K562 (cell line): ENCODE results near the gene KRTAP5-5. TPM values are rescaled to one million over a fixed set of nuclear protein-coding genes. Genes with fewer than 3 reads are reported as not detected.

Source experiments
- ATAC-seq: fragments of 200-7000 bp; cut with Tn5 transposase; 3 replicates; pipeline ENCODE4 v1.9.1; 2020; ENCODE audit warnings: moderate library complexity
- BruUV-seq: library from RNA; stranded (reverse); fragments of 400-500 nt; replicated peaks from 2 replicates; lab custom pipeline; 2021; lab: Mats Ljungman, UMichigan
- CTCF ChIA-PET: fragments of 300-600 bp; formaldehyde crosslinking; extraction: SDS; loops from one replicate; lab custom pipeline; 2021; ENCODE audit warnings: low intra/inter-chr PET ratio; lab: Yijun Ruan, JAX
- POLR2A ChIA-PET: fragments of 300-600, 350-650 bp; sonication (Branson Sonifier 250); formaldehyde crosslinking; extraction: SDS; loops from one replicate; lab custom pipeline; 2021; ENCODE audit warnings: antibody characterized with exemption, inconsistent platforms; lab: Yijun Ruan, JAX
- DNase-seq, 4 experiments: peaks; one replicate each; pipeline versions ENCODE4 v3.0.0 to v3.0.0-alpha.2; 2011 to 2018; ENCODE audit warnings: low spot score in 3 of 4, mixed read lengths in 3 of 4; ENCODE audit errors: extremely low read depth in 1 of 4
- FAIRE-seq: peaks from 2 replicates; lab custom pipeline; 2011; peaks lifted over from hg19 to GRCh38; lab: Jason Lieb, UNC
- H2AFZ ChIP-seq: 2 replicates; pipeline ENCODE4 v1.6.0; 2011; ENCODE audit warnings: low read depth, low read length, control low read depth, inconsistent platforms
- H3K27ac ChIP-seq: fragments of 200-600 bp; 3 replicates; pipeline ENCODE4 v1.8.0; 2011; ENCODE audit warnings: low read depth, mild to moderate bottlenecking, control low read depth, inconsistent platforms, low read length, moderate library complexity, mixed read lengths; ENCODE audit errors: extremely low read depth
- H3K27me3 ChIP-seq, 2 experiments: fragments of 300-600 bp in 1 of 2; 2 replicates in 1 of 2; 3 replicates in 1 of 2; pipeline versions ENCODE4 v1.6.0 to v1.8.0; 2011; ENCODE audit warnings: inconsistent platforms in 2 of 2, low read length in 2 of 2, mild to moderate bottlenecking in 1 of 2, mixed read lengths in 1 of 2, moderate library complexity in 1 of 2; ENCODE audit not compliant: control insufficient read depth in 2 of 2, insufficient read depth in 2 of 2
- H3K36me3 ChIP-seq: fragments of 300-600 bp; 3 replicates; pipeline ENCODE4 v1.8.0; 2011; ENCODE audit warnings: mild to moderate bottlenecking, low read length, inconsistent platforms; ENCODE audit not compliant: control insufficient read depth, insufficient read depth
- H3K4me1 ChIP-seq, 2 experiments: fragments of 200-600 bp in 1 of 2; replicated peaks in 1 of 2; 2 replicates in 1 of 2; 3 replicates in 1 of 2; pipeline versions ENCODE4 v1.5.1 to v1.8.0; 2011; ENCODE audit warnings: inconsistent platforms in 2 of 2, low read length in 2 of 2, mild to moderate bottlenecking in 1 of 2, mixed read lengths in 1 of 2, moderate library complexity in 1 of 2; ENCODE audit not compliant: control insufficient read depth in 2 of 2, insufficient read depth in 2 of 2
- H3K4me2 ChIP-seq: 2 replicates; pipeline ENCODE4 v1.6.1; 2011; ENCODE audit warnings: low read length, control low read depth, inconsistent platforms, mixed read lengths; ENCODE audit not compliant: insufficient read depth
- H3K4me3 ChIP-seq: fragments of 200-600 bp; sonication (generic), shearing (Covaris generic); 2 replicates; pipeline ENCODE4 v1.5.1; 2016; ENCODE audit warnings: control low read depth, inconsistent platforms
- H3K79me2 ChIP-seq: fragments of 200-600 bp; 3 replicates; pipeline ENCODE4 v1.8.0; 2011; ENCODE audit warnings: low read length, inconsistent platforms; ENCODE audit not compliant: control insufficient read depth, insufficient read depth
- H3K9ac ChIP-seq, 2 experiments: 2 replicates each; pipeline versions ENCODE4 v1.6.0 to v1.6.1; 2011; ENCODE audit warnings: low read depth in 2 of 2, low read length in 2 of 2, control low read depth in 1 of 2, inconsistent platforms in 1 of 2, mild to moderate bottlenecking in 1 of 2, mixed read lengths in 1 of 2; ENCODE audit not compliant: insufficient read depth in 1 of 2
- H3K9me1 ChIP-seq: one replicate; pipeline ENCODE4 v1.6.0; 2011; ENCODE audit warnings: inconsistent platforms, mild to moderate bottlenecking, low read length, moderate library complexity; ENCODE audit not compliant: control insufficient read depth, insufficient read depth
- H3K9me3 ChIP-seq: replicated peaks from 2 replicates; pipeline ENCODE4 v1.5.1; 2011; ENCODE audit warnings: low read depth, low read length, inconsistent platforms; ENCODE audit not compliant: control insufficient read depth, insufficient read depth
- H4K20me1 ChIP-seq: replicated peaks from 2 replicates; pipeline ENCODE4 v1.6.1; 2011; ENCODE audit warnings: low read length, inconsistent platforms, mixed read lengths; ENCODE audit not compliant: control insufficient read depth, insufficient read depth
- AFF4 ChIP-seq: sonication (generic); formaldehyde crosslinking; IDR thresholded peaks from 2 replicates; pipeline ENCODE4 v1.8.0; 2023; ENCODE audit warnings: mild to moderate bottlenecking, missing genetic modification reagents
- ELF1 ChIP-seq: fragments of 200-800 bp; sonication (Bioruptor generic); IDR thresholded peaks from 2 replicates; pipeline ENCODE4 v1.6.1; 2016; ENCODE audit warnings: missing genetic modification characterization, missing compliant biosample characterization
- EWSR1 ChIP-seq: fragments of 450-650 bp; IDR thresholded peaks from 2 replicates; pipeline ENCODE4 v1.6.1; 2018; ENCODE audit warnings: borderline replicate concordance, mild to moderate bottlenecking, low read depth, moderate library complexity; ENCODE audit not compliant: partially characterized antibody
- NR4A1 ChIP-seq, 2 experiments: fragments of 250-450 bp in 1 of 2; fragments of 450-650 bp in 1 of 2; sonication (Bioruptor Pico) in 1 of 2; IDR thresholded peaks; 2 replicates each; pipeline versions ENCODE4 v1.4.0 to v1.6.1; 2016 to 2020; ENCODE audit warnings: mild to moderate bottlenecking in 2 of 2, missing compliant biosample characterization in 1 of 2, missing genetic modification characterization in 1 of 2, moderate library complexity in 1 of 2
- OTX1 ChIP-seq: fragments of 450-650 bp; formaldehyde crosslinking; IDR thresholded peaks from 2 replicates; pipeline ENCODE4 v1.4.0; 2022; ENCODE audit warnings: mild to moderate bottlenecking
- SIX5 ChIP-seq, 2 experiments: IDR thresholded peaks; 2 replicates each; pipeline ENCODE4 v1.6.1; 2011; ENCODE audit warnings: low read length in 2 of 2, borderline replicate concordance in 1 of 2, low read depth in 1 of 2, mild to moderate bottlenecking in 1 of 2, moderate library complexity in 1 of 2; ENCODE audit not compliant: insufficient read depth in 1 of 2
- SMARCA5 ChIP-seq: fragments of 450-650 bp; IDR thresholded peaks from 2 replicates; pipeline ENCODE4 v1.6.1; 2016
- TRIM28 ChIP-seq: fragments of 450-650 bp; IDR thresholded peaks from 2 replicates; pipeline ENCODE4 v1.6.1; 2017
- XRCC4 ChIP-seq: IDR thresholded peaks from one replicate; pipeline ENCODE4 v1.6.1; 2011; ENCODE audit not compliant: insufficient read depth, insufficient read length; ENCODE audit errors: extremely low read depth
- ZNF398 ChIP-seq: fragments of 250-450 bp; sonication (Bioruptor Pico); IDR thresholded peaks from 2 replicates; pipeline ENCODE4 v1.8.0; 2021; ENCODE audit warnings: moderate library complexity, mild to moderate bottlenecking, inconsistent platforms
- ZNF584 ChIP-seq: fragments of 200-800 bp; sonication (Bioruptor generic); IDR thresholded peaks from 2 replicates; pipeline ENCODE4 v1.6.1; 2016; ENCODE audit warnings: low read depth, mild to moderate bottlenecking, missing genetic modification characterization, missing compliant biosample characterization
- ZNF766 ChIP-seq: fragments of 200-800 bp; sonication (Bioruptor generic); conservative IDR thresholded peaks from 2 replicates; pipeline ENCODE4 v1.6.1; 2016; ENCODE audit warnings: missing genetic modification characterization, missing compliant biosample characterization
- WGBS: fragments of 100-300 bp; shearing (Covaris generic); methylation state at CpG from one replicate; pipeline ENCODE4 v1.1.6; 2016; ENCODE audit warnings: low coverage, mixed read lengths; ENCODE audit not compliant: insufficient coverage; ENCODE audit errors: missing lambda C conversion rate; 5-methylcytosine and 5-hydroxymethylcytosine counted together
- in situ Hi-C: fragments of 300-500 bp; cut with MboI; formaldehyde crosslinking; loops from 4 replicates; pipeline ENCODE4 v1.15.0; 2018; ENCODE audit warnings: inconsistent platforms, mixed read lengths
- intact Hi-C: fragments of 100-400 bp; cut with micrococcal nuclease; formaldehyde crosslinking; loops from 2 replicates; pipeline ENCODE4 v1.14.2; 2022
- polyA plus RNA-seq, 8 experiments: library from polyadenylated mRNA; depleted of rRNA in 4 of 8; stranded (reverse) in 5 of 8; unstranded in 3 of 8; fragments of >200 nt; fragmentation: Nextera tagmentation in 2 of 8; fragmentation: Illumina TruSeq in 1 of 8; extraction: Ambion mirVana in 2 of 8; extraction: Trizol in 1 of 8; gene quantifications; 2 replicates each; pipeline versions ENCODE4 v1.2.1 to v1.2.3, GENCODE V29; 2011 to 2014; ENCODE audit warnings: inconsistent platforms in 1 of 8, missing spikeins in 1 of 8
- total RNA-seq, 7 experiments: library from RNA; depleted of rRNA in 6 of 7; stranded (reverse); fragments of >200 nt in 6 of 7; fragmentation: Illumina TruSeq in 2 of 7; extraction: Trizol in 2 of 7; gene quantifications; 2 replicates each; pipeline versions ENCODE4 v1.2.1 to v1.2.3, GENCODE V29; 2011 to 2021; ENCODE audit warnings: low replicate concordance in 1 of 7

KRTAP5-5 gene
- total and polyA plus RNA-seq, 9 of the 15 experiments (the other 6 are each of a cell fraction or from before 2014, with no cell fraction given): not detected

GRCh38 chr11:1651411-1651980 lies 21.9 kb downstream of the KRTAP5-5 start:
- FAIRE-seq (no peak), ATAC-seq (no peak), DNase-seq (no peak)
- ChIA-PET POLR2A (no interaction called here), CTCF (interaction anchor here (0.6 to 2.0 kb wide), 3 partner anchors 181 to 349 kb away, joined by 3 to 15 read pairs (median 14); no protein-coding TSS in a partner anchor)
- 3% methylated on average over 6 of the region's 7 CpGs for WGBS
- H2AFZ ChIP-seq: no peak overlapping the region
- no peak overlapping the region for H3K9ac ChIP-seq
- no TSS peak for BruUV-seq
- H3K27ac ChIP-seq: no peak overlapping the region
- H3K9me3 ChIP-seq: no peaks in the 10 kb centered on the region
- H4K20me1 ChIP-seq: peaks cover 17% of the 10 kb centered on the region
- intact Hi-C loops (loop anchor here (5.0 kb wide), 1 partner anchor 41 kb away; no protein-coding TSS in a partner anchor), in situ Hi-C loops (no loop called here)
- no peak overlapping the region for H3K4me3 ChIP-seq
- peaks cover 0 to 15% of the 10 kb centered on the region in 2 experiments; a peak in 2 of 5 replicates for H3K4me1 ChIP-seq
- peaks cover 37 to 88% of the 10 kb centered on the region in 2 experiments for H3K27me3 ChIP-seq
- no peaks in the 10 kb centered on the region for H3K79me2 ChIP-seq
- H3K36me3 ChIP-seq: no peaks in the 10 kb centered on the region
- no peak overlapping the region for H3K4me2 ChIP-seq
- no peaks in the 10 kb centered on the region for H3K9me1 ChIP-seq
- no peak for TF ChIP-seq ZNF398 (CRISPR knock-in tag)
- no peak for TF ChIP-seq ZNF766 (CRISPR knock-in tag)
- TF ChIP-seq ELF1: no peak
- no peak for TF ChIP-seq SMARCA5
- TF ChIP-seq AFF4 (CRISPR knock-in tag): no peak
- no peak for TF ChIP-seq NR4A1 (CRISPR knock-in tag; IDR thresholded peaks at IDR 0.05)
- TF ChIP-seq NR4A1 (tag; IDR thresholded peaks at IDR 0.05): no peak
- TF ChIP-seq SIX5 (IDR thresholded peaks at IDR 0.05; ENCODE audit: borderline replicate concordance in 1 of 2, insufficient read depth in 1 of 2, low read depth in 1 of 2, low read length in 2 of 2): no peak
- TF ChIP-seq XRCC4: no peak
- TF ChIP-seq OTX1 (CRISPR knock-in tag): no peak
- no peak for TF ChIP-seq ZNF584 (CRISPR knock-in tag)
- TF ChIP-seq TRIM28: no peak
- no peak for TF ChIP-seq EWSR1
